Osteoblast (primary cell): ENCODE data around the gene SMIM32. TPM values are rescaled to one million over a fixed set of nuclear protein-coding genes. Genes with fewer than 3 reads are reported as not detected.
A peak's percentile ranks its signal among the peaks of the same experiment; 100 is the strongest.

Experiments
- DNase-seq: peaks from one replicate; pipeline ENCODE4 v3.0.0; 2011; ENCODE audit warnings: low spot score, mixed read lengths; ENCODE audit not compliant: insufficient read length; ENCODE audit errors: missing footprints
- H2AFZ ChIP-seq: 2 replicates; pipeline ENCODE4 v1.6.0; 2011; ENCODE audit warnings: mild to moderate bottlenecking, low read length
- H3K27ac ChIP-seq: 2 replicates; pipeline ENCODE4 v1.5.1; 2011; ENCODE audit warnings: mild to moderate bottlenecking, low read depth, low read length, moderate library complexity
- H3K27me3 ChIP-seq: 2 replicates; pipeline ENCODE4 v1.6.0; 2012; ENCODE audit warnings: mild to moderate bottlenecking, control low read depth, inconsistent platforms, low read length, moderate library complexity; ENCODE audit not compliant: insufficient read depth
- H3K36me3 ChIP-seq: 2 replicates; pipeline ENCODE4 v1.5.1; 2011; ENCODE audit warnings: mild to moderate bottlenecking, low read length, control low read depth, moderate library complexity; ENCODE audit not compliant: insufficient read depth
- H3K4me1 ChIP-seq: 2 replicates; pipeline ENCODE4 v1.5.1; 2011; ENCODE audit warnings: mild to moderate bottlenecking, low read length, control low read depth, moderate library complexity; ENCODE audit not compliant: insufficient read depth
- H3K4me2 ChIP-seq: 2 replicates; pipeline ENCODE4 v1.6.0; 2011; ENCODE audit warnings: mild to moderate bottlenecking, low read length; ENCODE audit not compliant: insufficient read depth
- H3K4me3 ChIP-seq: fragments of 200-600 bp; sonication (generic); 3 replicates; pipeline ENCODE4 v1.5.1; 2012; ENCODE audit warnings: mild to moderate bottlenecking, low read length, inconsistent platforms; ENCODE audit not compliant: insufficient read depth
- H3K79me2 ChIP-seq: 2 replicates; pipeline ENCODE4 v1.6.0; 2012; ENCODE audit warnings: mild to moderate bottlenecking, low read length, control low read depth, inconsistent platforms; ENCODE audit not compliant: insufficient read depth
- H3K9me3 ChIP-seq: 2 replicates; pipeline ENCODE4 v1.5.1; 2011; ENCODE audit warnings: low read depth, low read length, control low read depth
- H4K20me1 ChIP-seq: 2 replicates; pipeline ENCODE4 v1.6.0; 2012; ENCODE audit warnings: mild to moderate bottlenecking, low read length, control low read depth; ENCODE audit not compliant: insufficient read depth
- total RNA-seq: library from RNA; depleted of rRNA; stranded (reverse); fragments of >200 nt; gene quantifications from 2 replicates; pipeline ENCODE4 v1.2.3, GENCODE V29; 2012
- TF ChIP-seq, protein P1 (sequence below): IDR thresholded peaks from 2 replicates; pipeline ENCODE4 v1.5.1; 2011; ENCODE audit warnings: mild to moderate bottlenecking, low read depth, low read length, moderate library complexity; ENCODE audit errors: extremely low read depth

Gene SMIM32
- total RNA-seq, 1 donor = not detected

DNA sequence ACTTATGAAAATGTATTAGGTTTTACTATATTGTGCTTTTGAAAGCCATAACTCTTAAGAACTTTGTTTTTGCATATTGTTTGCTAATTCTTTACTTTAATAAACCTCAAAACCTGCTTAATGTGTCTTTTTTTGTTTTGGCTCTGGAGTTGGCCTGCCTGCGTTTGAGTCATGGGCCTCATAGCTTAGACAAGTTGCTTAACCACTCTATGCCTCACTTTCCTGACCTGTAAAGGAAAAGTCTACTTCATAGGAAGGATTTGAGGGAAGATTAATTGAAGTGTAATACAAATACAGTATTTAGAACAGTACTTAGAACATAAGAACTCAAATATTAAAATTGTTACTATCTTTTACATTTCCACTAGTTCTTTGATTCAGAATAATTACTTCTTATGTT lies 10.3 kb downstream of the SMIM32 start:
- H3K27me3 ChIP-seq = no peaks in the 10 kb centered on the region
- no peaks in the 10 kb centered on the region for H3K9me3 ChIP-seq
- no peak overlapping the region for H2AFZ ChIP-seq
- no peak overlapping the region for H3K4me3 ChIP-seq
- H4K20me1 ChIP-seq = peaks cover 9% of the 10 kb centered on the region
- TF ChIP-seq, protein P1, sequence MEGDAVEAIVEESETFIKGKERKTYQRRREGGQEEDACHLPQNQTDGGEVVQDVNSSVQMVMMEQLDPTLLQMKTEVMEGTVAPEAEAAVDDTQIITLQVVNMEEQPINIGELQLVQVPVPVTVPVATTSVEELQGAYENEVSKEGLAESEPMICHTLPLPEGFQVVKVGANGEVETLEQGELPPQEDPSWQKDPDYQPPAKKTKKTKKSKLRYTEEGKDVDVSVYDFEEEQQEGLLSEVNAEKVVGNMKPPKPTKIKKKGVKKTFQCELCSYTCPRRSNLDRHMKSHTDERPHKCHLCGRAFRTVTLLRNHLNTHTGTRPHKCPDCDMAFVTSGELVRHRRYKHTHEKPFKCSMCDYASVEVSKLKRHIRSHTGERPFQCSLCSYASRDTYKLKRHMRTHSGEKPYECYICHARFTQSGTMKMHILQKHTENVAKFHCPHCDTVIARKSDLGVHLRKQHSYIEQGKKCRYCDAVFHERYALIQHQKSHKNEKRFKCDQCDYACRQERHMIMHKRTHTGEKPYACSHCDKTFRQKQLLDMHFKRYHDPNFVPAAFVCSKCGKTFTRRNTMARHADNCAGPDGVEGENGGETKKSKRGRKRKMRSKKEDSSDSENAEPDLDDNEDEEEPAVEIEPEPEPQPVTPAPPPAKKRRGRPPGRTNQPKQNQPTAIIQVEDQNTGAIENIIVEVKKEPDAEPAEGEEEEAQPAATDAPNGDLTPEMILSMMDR = no peak
- H3K4me2 ChIP-seq = no peak overlapping the region
- no peak overlapping the region for H3K27ac ChIP-seq
- no peaks in the 10 kb centered on the region for H3K4me1 ChIP-seq
- no peak for DNase-seq
- no peaks in the 10 kb centered on the region for H3K79me2 ChIP-seq
- peaks cover 19% of the 10 kb centered on the region for H3K36me3 ChIP-seq

DNA sequence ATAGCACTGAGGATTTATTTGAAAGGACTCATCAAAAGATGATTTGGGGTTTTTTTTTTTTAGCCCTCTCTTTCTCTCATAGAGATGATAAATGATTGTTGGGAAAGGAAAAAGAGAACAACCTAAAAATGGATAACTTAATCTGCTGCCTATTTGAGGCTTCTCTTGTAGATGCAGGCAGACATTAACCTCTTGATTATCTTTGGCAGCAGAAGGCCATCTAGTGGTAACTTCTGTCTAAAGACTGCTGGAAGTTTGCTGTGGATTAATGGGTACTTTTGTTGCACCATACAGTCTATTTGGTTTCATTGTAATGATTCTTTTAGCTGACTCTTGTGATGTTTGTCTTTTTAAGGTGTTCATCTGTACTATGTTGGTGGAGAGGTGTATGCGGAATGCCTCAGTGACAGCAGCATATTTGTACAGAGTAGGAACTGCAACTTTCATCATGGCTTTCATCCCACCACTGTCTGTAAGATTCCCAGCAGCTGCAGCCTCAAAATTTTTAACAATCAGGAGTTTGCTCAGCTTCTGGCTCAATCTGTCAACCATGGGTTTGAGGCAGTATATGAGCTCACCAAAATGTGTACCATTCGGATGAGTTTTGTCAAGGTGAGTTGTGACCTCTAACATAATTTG lies 18.8 kb downstream of the SMIM32 start:
- H3K27me3 ChIP-seq = no peaks in the 10 kb centered on the region
- no peak overlapping the region for H3K4me2 ChIP-seq
- peaks cover 43% of the 10 kb centered on the region for H3K36me3 ChIP-seq
- DNase-seq = peak; percentile 25
- no peaks in the 10 kb centered on the region for H3K4me1 ChIP-seq
- H2AFZ ChIP-seq = no peak overlapping the region
- peaks cover 7% of the 10 kb centered on the region for H4K20me1 ChIP-seq
- TF ChIP-seq, protein P1 = peak; percentile 77
- H3K4me3 ChIP-seq = no peak overlapping the region
- H3K27ac ChIP-seq = no peak overlapping the region
- H3K79me2 ChIP-seq = peaks cover 18% of the 10 kb centered on the region
- H3K9me3 ChIP-seq = no peaks in the 10 kb centered on the region

GRCh38 chr5:136169218-136169617 lies 23.7 kb downstream of the SMIM32 start:
- H3K4me1 ChIP-seq = no peaks in the 10 kb centered on the region
- no peak overlapping the region for H2AFZ ChIP-seq
- no peak for DNase-seq
- peaks cover 5% of the 10 kb centered on the region for H4K20me1 ChIP-seq
- H3K9me3 ChIP-seq = no peaks in the 10 kb centered on the region
- H3K4me3 ChIP-seq = no peak overlapping the region
- no peaks in the 10 kb centered on the region for H3K27me3 ChIP-seq
- no peak overlapping the region for H3K4me2 ChIP-seq
- peaks cover 36% of the 10 kb centered on the region for H3K79me2 ChIP-seq
- no peak overlapping the region for H3K27ac ChIP-seq
- peaks cover 28% of the 10 kb centered on the region for H3K36me3 ChIP-seq
- TF ChIP-seq, protein P1 = no peak

DNA sequence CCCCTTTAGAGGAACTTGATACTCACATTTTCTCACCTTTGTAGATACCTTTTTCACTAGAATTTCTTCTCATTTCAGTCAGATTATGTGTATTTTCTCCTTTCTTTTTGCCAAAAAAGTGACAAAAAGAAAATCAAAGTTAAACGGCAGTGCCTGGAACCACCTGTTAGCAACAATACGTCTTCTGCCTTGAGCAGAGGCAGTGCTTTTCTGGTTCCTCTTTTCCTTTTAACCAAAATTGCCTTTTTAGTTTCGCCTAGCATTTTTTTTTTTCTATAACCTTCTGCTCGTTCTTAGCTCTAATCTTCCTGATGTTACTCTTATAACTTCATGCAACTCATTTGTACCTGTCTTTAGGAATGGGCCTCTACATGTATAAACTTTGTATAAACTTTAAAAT lies 26.1 kb downstream of the SMIM32 start:
- no peaks in the 10 kb centered on the region for H3K27me3 ChIP-seq
- no peak overlapping the region for H3K4me3 ChIP-seq
- H3K4me2 ChIP-seq = no peak overlapping the region
- no peaks in the 10 kb centered on the region for H3K4me1 ChIP-seq
- H3K36me3 ChIP-seq = peaks cover 29% of the 10 kb centered on the region
- TF ChIP-seq, protein P1 = no peak
- H3K79me2 ChIP-seq = peaks cover 53% of the 10 kb centered on the region
- H2AFZ ChIP-seq = no peak overlapping the region
- no peak overlapping the region for H3K27ac ChIP-seq
- H3K9me3 ChIP-seq = no peaks in the 10 kb centered on the region
- H4K20me1 ChIP-seq = peaks cover 4% of the 10 kb centered on the region
- no peak for DNase-seq
